Natural killer cell (primary cell): ENCODE results near the gene MAML3. TPM values are rescaled to one million over a fixed set of nuclear protein-coding genes. Genes with fewer than 3 reads are reported as not detected.

Experiments
- ATAC-seq, 3 donors: fragments of 150-1000 bp in 2 of 3; fragments of 200-7000 bp in 1 of 3; cut with Tn5 transposase; 1 replicate in 1 of 3; 2 replicates in 2 of 3; pipeline ENCODE4 v1.10.0; 2021; ENCODE audit warnings: mild to moderate bottlenecking in 2 of 3, moderate library complexity in 2 of 3
- DNase-seq, 2 donors: peaks; one replicate each; pipeline versions ENCODE4 v3.0.0 to v3.0.0-alpha.2; 2013 to 2021; ENCODE audit warnings: mixed read lengths in 1 of 2
- H3K27ac ChIP-seq: one replicate; pipeline ENCODE4 v1.5.1; 2013; ENCODE audit warnings: mild to moderate bottlenecking, low read length
- H3K27me3 ChIP-seq: one replicate; pipeline ENCODE4 v1.6.1; 2013; ENCODE audit warnings: low read length; ENCODE audit not compliant: control insufficient read depth, insufficient read depth
- H3K36me3 ChIP-seq: one replicate; pipeline ENCODE4 v1.6.1; 2013; ENCODE audit warnings: low read length; ENCODE audit not compliant: control insufficient read depth, insufficient read depth
- H3K4me1 ChIP-seq: one replicate; pipeline ENCODE4 v1.6.1; 2013; ENCODE audit warnings: low read length; ENCODE audit not compliant: control insufficient read depth, insufficient read depth
- H3K4me3 ChIP-seq: one replicate; pipeline ENCODE4 v1.5.1; 2013; ENCODE audit warnings: low read length
- H3K9me3 ChIP-seq: one replicate; pipeline ENCODE4 v1.6.1; 2013; ENCODE audit warnings: low read length; ENCODE audit not compliant: control insufficient read depth, insufficient read depth
- H3K27ac Mint-ChIP-seq, 2 donors: one replicate each; pipeline ENCODE4 v1.8.0; 2022; ENCODE audit warnings: mild to moderate bottlenecking in 2 of 2, mixed read lengths in 2 of 2, moderate library complexity in 1 of 2
- H3K27me3 Mint-ChIP-seq, 2 donors: one replicate each; pipeline ENCODE4 v1.8.0; 2022; ENCODE audit warnings: low read depth in 2 of 2, mixed read lengths in 2 of 2
- H3K36me3 Mint-ChIP-seq: one replicate; pipeline ENCODE4 v1.8.0; 2022; ENCODE audit warnings: mixed read lengths
- H3K4me1 Mint-ChIP-seq, 2 donors: one replicate each; pipeline ENCODE4 v1.8.0; 2022; ENCODE audit warnings: mixed read lengths in 2 of 2
- H3K4me3 Mint-ChIP-seq: one replicate; pipeline ENCODE4 v1.8.0; 2022; ENCODE audit warnings: mild to moderate bottlenecking, moderate library complexity, mixed read lengths
- H3K9me3 Mint-ChIP-seq, 2 donors: one replicate each; pipeline ENCODE4 v1.8.0; 2022; ENCODE audit warnings: mixed read lengths in 2 of 2
- WGBS: methylation state at CpG from one replicate; pipeline ENCODE4 v1.1.7; 2013; ENCODE audit warnings: missing lambda C conversion rate; ENCODE audit not compliant: insufficient coverage; 5-methylcytosine and 5-hydroxymethylcytosine counted together
- intact Hi-C: fragments of 100-400 bp; cut with micrococcal nuclease; formaldehyde crosslinking; loops from one replicate; pipeline ENCODE4 v1.14.2; 2022
- total RNA-seq, 4 donors: library from RNA; stranded (reverse); fragments of 120-200 nt in 1 of 4; gene quantifications; one replicate each; pipeline versions ENCODE4 v1.2.3 to v1.2.4, GENCODE V29; 2013 to 2022
- TF ChIP-seq, protein P1 (sequence below): fragments of 200-600 bp; IDR thresholded peaks from one replicate; pipeline ENCODE4 v1.8.0; 2022; ENCODE audit warnings: antibody characterized with exemption

Gene MAML3
- total RNA-seq, 3 donors from 2014 or later (not counting 1 experiment from before 2014, with no cell fraction given): 1.7 to 5.6 (median 2.8) TPM

DNA sequence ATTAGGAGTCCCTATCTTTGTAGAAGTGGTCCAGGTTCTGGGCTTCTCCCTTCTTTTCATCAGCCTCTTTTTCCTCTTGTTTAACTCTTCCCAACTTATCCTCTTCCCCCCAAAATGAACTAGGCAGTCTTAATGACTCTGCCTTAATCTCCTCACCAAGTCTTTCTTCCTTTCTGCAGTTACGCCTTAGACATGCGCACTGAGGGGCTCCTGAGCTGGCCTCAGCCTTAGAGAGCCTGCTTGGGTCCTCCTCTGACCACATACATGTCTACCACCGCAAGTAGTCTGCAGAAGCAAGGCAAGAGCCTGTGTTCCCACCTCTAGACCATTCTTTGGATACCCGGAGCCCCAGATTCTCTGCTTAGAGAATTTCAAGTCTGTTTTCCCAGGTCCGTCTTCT lies 288.4 kb downstream of the MAML3 start:
- TF ChIP-seq, protein P1, sequence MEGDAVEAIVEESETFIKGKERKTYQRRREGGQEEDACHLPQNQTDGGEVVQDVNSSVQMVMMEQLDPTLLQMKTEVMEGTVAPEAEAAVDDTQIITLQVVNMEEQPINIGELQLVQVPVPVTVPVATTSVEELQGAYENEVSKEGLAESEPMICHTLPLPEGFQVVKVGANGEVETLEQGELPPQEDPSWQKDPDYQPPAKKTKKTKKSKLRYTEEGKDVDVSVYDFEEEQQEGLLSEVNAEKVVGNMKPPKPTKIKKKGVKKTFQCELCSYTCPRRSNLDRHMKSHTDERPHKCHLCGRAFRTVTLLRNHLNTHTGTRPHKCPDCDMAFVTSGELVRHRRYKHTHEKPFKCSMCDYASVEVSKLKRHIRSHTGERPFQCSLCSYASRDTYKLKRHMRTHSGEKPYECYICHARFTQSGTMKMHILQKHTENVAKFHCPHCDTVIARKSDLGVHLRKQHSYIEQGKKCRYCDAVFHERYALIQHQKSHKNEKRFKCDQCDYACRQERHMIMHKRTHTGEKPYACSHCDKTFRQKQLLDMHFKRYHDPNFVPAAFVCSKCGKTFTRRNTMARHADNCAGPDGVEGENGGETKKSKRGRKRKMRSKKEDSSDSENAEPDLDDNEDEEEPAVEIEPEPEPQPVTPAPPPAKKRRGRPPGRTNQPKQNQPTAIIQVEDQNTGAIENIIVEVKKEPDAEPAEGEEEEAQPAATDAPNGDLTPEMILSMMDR: no peak
- Histone ChIP-seq H3K27ac (no peak overlapping the region), H3K27me3 (no peaks in the 10 kb centered on the region), H3K4me3 (no peak overlapping the region), H3K36me3 (no peaks in the 10 kb centered on the region), H3K4me1 (no peaks in the 10 kb centered on the region), H3K9me3 (no peaks in the 10 kb centered on the region)
- Mint-ChIP-seq H3K36me3 (no peaks in the 10 kb centered on the region), H3K27ac (no peak overlapping the region), H3K4me3 (no peak overlapping the region), H3K27me3 (peaks cover 0 to 2% of the 10 kb centered on the region in 2 donors), H3K4me1 (no peaks in the 10 kb centered on the region), H3K9me3 (no peaks in the 10 kb centered on the region)
- ATAC-seq (no peak), DNase-seq (no peak)
- 87% methylated on average over 5 of the region's 5 CpGs for WGBS
- intact Hi-C loops: no loop called here

DNA sequence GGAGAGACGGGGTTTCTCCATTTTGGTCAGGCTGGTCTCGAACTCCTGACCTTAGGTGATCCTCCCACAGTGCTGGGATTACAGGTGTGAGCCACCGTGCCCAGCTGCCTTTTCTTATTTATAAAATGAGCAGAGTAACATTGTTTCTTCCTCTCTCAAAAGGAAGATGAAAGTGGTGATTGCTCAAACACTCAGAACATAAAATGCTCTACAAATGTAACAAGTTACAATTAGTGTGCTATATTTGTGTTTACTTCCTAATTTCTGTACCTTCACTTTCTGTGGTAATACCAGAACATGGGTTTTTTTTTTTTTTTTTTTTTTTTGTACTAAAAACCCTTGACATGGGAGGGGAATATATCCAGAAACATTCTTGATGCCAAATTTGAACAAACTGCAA lies 290.5 kb downstream of the MAML3 start:
- intact Hi-C loops: no loop called here
- H3K27me3 ChIP-seq: no peaks in the 10 kb centered on the region
- no peaks in the 10 kb centered on the region for H3K4me1 Mint-ChIP-seq
- no peak for ATAC-seq
- H3K36me3 ChIP-seq: no peaks in the 10 kb centered on the region
- no peak overlapping the region for H3K27ac Mint-ChIP-seq
- no peaks in the 10 kb centered on the region for H3K4me1 ChIP-seq
- no peak overlapping the region for H3K4me3 ChIP-seq
- TF ChIP-seq, protein P1: no peak
- H3K9me3 Mint-ChIP-seq: no peaks in the 10 kb centered on the region
- DNase-seq: no peak
- no peak overlapping the region for H3K27ac ChIP-seq
- WGBS: 87% methylated on average over 2 of the region's 3 CpGs
- H3K27me3 Mint-ChIP-seq: peaks cover 0 to 2% of the 10 kb centered on the region in 2 donors
- H3K9me3 ChIP-seq: no peaks in the 10 kb centered on the region
- no peaks in the 10 kb centered on the region for H3K36me3 Mint-ChIP-seq
- no peak overlapping the region for H3K4me3 Mint-ChIP-seq

DNA sequence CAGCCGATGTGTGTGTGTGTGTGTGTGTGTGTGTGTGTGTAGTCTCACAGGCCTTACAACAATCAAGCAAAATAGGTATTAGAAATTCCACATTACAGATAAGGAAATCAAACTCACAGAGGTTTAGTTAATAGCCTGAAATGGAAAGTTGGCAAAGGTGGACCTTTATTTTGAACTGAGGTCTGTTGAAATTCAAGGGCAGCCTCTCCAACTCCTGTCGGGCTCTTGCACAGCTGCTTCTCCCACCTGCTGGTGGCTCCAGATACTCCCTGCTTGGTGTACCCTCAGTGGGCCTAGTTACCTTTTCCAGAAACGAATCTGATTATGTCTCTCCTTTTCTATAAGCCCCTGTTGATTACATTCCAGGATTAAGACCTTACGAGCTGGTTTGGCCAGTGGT lies 292.5 kb downstream of the MAML3 start:
- Histone ChIP-seq H3K27me3 (no peaks in the 10 kb centered on the region), H3K4me1 (peaks cover 11% of the 10 kb centered on the region), H3K9me3 (no peaks in the 10 kb centered on the region), H3K4me3 (no peak overlapping the region), H3K27ac (no peak overlapping the region), H3K36me3 (no peaks in the 10 kb centered on the region)
- Mint-ChIP-seq H3K27me3 (peaks cover 0 to 2% of the 10 kb centered on the region in 2 donors), H3K4me1 (peaks cover 16% of the 10 kb centered on the region in 2 donors), H3K4me3 (no peak overlapping the region), H3K9me3 (no peaks in the 10 kb centered on the region), H3K27ac (no peak overlapping the region), H3K36me3 (no peaks in the 10 kb centered on the region)
- intact Hi-C loops: no loop called here
- ATAC-seq (no peak), DNase-seq (no peak)
- 95% methylated on average over 3 of the region's 4 CpGs for WGBS
- TF ChIP-seq, protein P1: no peak

DNA sequence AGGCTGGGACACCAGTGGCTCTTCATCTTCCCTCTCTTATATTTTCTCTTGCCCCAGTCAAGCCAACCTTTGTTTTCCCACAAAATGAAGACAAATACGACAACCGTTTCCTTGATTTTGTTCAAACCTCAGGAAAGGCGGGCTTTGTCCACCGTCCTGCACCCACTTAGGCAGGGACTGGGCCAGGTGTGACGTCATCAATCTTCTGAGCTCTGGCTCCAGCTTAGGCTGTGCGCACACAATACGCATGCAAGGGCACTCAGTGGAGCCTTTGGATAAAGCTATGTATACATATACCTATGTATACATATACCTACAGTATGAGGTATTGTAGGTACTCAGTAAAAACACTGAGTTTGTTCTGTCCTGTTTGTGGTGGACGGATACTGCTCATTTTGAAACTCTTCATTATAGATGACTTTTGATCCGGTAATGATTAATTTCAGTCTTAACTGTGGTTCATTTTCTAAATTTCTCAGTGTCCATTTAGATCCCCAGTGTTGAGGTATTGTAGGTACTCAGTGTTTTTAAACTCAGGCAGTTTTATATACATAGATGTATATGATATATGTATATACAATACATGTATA lies 293.5 kb downstream of the MAML3 start:
- no peak overlapping the region for H3K27ac Mint-ChIP-seq

More for the DNA sequence above, 293.5 kb downstream of the MAML3 start:
- no peak for ATAC-seq
- peaks cover 11% of the 10 kb centered on the region for H3K4me1 ChIP-seq
- intact Hi-C loops: no loop called here
- no peak overlapping the region for H3K27ac ChIP-seq
- no peaks in the 10 kb centered on the region for H3K9me3 ChIP-seq
- Mint-ChIP-seq H3K36me3 (no peaks in the 10 kb centered on the region), H3K4me3 (no peak overlapping the region), H3K4me1 (peaks cover 25% of the 10 kb centered on the region in 2 donors), H3K27me3 (peaks cover 0 to 2% of the 10 kb centered on the region in 2 donors), H3K9me3 (no peaks in the 10 kb centered on the region)
- no peak for DNase-seq
- H3K36me3 ChIP-seq: no peaks in the 10 kb centered on the region
- WGBS: 85% methylated on average over 7 of the region's 9 CpGs
- no peak overlapping the region for H3K4me3 ChIP-seq
- TF ChIP-seq, protein P1: no peak
- no peaks in the 10 kb centered on the region for H3K27me3 ChIP-seq
